Thoracic aorta (tissue), 2 donors: ENCODE measurements around the gene RPS19BP1. TPM values are rescaled to one million over a fixed set of nuclear protein-coding genes. Genes with fewer than 3 reads are reported as not detected.

Experiments used
- ATAC-seq: fragments of 150-250 bp; one replicate; pipeline ENCODE4 v1.8.0; 2017; ENCODE audit warnings: low read depth; ENCODE audit not compliant: insufficient number of reproducible peaks, low FRiP score
- DNase-seq: peaks from one replicate; pipeline ENCODE4 v3.0.0-alpha.2; 2020; ENCODE audit warnings: low spot score
- H3K27ac ChIP-seq, 2 donors: fragments of 200-600 bp; sonication (generic); 1 replicate in 1 of 2; 2 replicates in 1 of 2; pipeline ENCODE4 v1.5.1; 2016; ENCODE audit warnings: mild to moderate bottlenecking in 2 of 2, moderate library complexity in 2 of 2
- H3K27me3 ChIP-seq: fragments of 200-600 bp; sonication (generic); replicated peaks from 2 replicates; pipeline ENCODE4 v1.6.0; 2016; ENCODE audit warnings: mild to moderate bottlenecking; ENCODE audit not compliant: insufficient read depth
- H3K36me3 ChIP-seq: fragments of 200-600 bp; sonication (generic); one replicate; pipeline ENCODE4 v1.5.1; 2016
- H3K4me1 ChIP-seq, 2 donors: fragments of 200-600 bp; sonication (generic); 1 replicate in 1 of 2; 2 replicates in 1 of 2; pipeline versions ENCODE4 v1.5.1 to v1.6.0; 2016; ENCODE audit warnings: low read depth in 2 of 2, mild to moderate bottlenecking in 1 of 2; ENCODE audit not compliant: control insufficient read depth in 1 of 2
- H3K4me3 ChIP-seq: fragments of 200-600 bp; sonication (generic); 2 replicates; pipeline ENCODE4 v1.5.1; 2016; ENCODE audit warnings: mild to moderate bottlenecking
- H3K9me3 ChIP-seq: fragments of 200-600 bp; sonication (generic); 2 replicates; pipeline ENCODE4 v1.5.1; 2016
- total RNA-seq, 2 donors: library from RNA; depleted of rRNA; stranded (reverse); fragments of >200 nt; gene quantifications; one replicate each; pipeline versions ENCODE4 v1.1.0 to v1.2.3, GENCODE V29; 2016
- TF ChIP-seq, protein P1 (sequence below): fragments of 200-600 bp; sonication (generic); IDR thresholded peaks from one replicate; pipeline ENCODE4 v1.5.1; 2019; ENCODE audit warnings: antibody characterized with exemption

The RPS19BP1 gene
- total RNA-seq, 2 donors from 2014 or later = 77.7 to 89.6 TPM

DNA sequence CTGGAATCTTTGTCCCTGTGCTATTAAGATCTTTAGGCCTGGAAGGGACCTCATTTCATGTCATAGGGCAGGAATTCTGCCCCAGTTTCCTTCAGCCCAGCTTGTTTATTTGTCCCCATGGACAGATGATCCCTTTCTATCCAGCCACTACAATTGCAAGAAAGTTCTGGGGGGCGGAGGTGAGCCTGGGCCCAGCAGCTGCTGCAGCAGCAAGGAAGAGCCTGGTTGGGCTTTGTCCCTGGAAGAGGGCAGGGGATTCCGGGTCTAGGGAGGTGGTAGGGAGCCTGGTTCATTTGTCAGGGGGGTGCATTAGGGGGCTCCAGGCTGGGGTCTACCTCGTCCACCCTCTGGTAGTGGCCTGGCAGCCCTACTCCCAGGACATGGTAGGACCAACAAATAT lies 21.6 kb upstream of the RPS19BP1 start:
- H3K4me3 ChIP-seq = no peak overlapping the region
- no peak overlapping the region for H3K27ac ChIP-seq
- DNase-seq (no peak), ATAC-seq (no peak)
- H3K36me3 ChIP-seq = no peaks in the 10 kb centered on the region
- TF ChIP-seq, protein P1, sequence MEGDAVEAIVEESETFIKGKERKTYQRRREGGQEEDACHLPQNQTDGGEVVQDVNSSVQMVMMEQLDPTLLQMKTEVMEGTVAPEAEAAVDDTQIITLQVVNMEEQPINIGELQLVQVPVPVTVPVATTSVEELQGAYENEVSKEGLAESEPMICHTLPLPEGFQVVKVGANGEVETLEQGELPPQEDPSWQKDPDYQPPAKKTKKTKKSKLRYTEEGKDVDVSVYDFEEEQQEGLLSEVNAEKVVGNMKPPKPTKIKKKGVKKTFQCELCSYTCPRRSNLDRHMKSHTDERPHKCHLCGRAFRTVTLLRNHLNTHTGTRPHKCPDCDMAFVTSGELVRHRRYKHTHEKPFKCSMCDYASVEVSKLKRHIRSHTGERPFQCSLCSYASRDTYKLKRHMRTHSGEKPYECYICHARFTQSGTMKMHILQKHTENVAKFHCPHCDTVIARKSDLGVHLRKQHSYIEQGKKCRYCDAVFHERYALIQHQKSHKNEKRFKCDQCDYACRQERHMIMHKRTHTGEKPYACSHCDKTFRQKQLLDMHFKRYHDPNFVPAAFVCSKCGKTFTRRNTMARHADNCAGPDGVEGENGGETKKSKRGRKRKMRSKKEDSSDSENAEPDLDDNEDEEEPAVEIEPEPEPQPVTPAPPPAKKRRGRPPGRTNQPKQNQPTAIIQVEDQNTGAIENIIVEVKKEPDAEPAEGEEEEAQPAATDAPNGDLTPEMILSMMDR = no peak
- H3K9me3 ChIP-seq = no peaks in the 10 kb centered on the region
- H3K4me1 ChIP-seq = peaks cover 6 to 7% of the 10 kb centered on the region in 2 donors
- H3K27me3 ChIP-seq = peaks cover 9% of the 10 kb centered on the region

DNA sequence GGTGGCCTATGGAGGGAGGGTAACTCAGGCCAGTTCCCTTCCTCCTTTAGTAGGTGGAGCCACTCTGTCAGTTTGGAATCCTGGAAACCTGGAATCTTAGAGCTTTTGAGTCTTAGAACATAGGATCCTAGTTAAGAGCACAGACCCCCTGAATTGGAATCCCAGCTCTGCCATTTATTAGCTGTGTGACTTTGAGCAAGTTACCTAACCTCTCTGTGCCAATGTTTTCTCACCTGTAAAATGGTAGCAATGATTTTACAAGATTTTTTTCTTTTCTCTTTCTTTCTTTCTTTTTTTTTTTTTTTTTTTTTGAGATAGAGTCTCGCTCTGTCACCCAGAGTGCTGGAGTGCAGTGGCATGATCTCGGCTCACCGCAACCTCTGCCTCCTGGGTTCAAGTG lies 20.9 kb upstream of the RPS19BP1 start:
- H3K27ac ChIP-seq = no peak overlapping the region
- no peaks in the 10 kb centered on the region for H3K36me3 ChIP-seq
- H3K9me3 ChIP-seq = no peaks in the 10 kb centered on the region
- H3K4me1 ChIP-seq = peaks cover 4 to 6% of the 10 kb centered on the region in 2 donors
- no peak for DNase-seq
- TF ChIP-seq, protein P1 = no peak
- no peak overlapping the region for H3K4me3 ChIP-seq
- H3K27me3 ChIP-seq = peaks cover 9% of the 10 kb centered on the region
- no peak for ATAC-seq

DNA sequence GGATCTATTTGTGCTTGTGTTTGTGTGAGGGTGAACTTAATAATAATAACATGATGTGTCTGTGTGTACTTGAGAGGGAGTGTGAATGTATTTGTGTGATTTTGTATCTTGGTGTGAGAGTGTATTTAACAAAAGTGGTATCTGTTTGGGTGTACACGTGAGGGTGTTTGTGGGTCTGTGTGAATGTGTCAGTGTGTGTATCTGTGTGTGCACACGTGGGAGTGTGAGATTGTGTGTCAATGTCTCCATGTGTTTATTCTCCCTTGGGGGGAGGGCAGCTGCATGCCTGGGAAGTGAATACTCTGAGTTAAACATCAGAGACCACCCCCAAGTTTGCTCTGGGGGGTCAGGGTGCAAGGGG lies 15.0 kb upstream of the RPS19BP1 start:
- TF ChIP-seq, protein P1 = no peak
- ATAC-seq = no peak

DNA sequence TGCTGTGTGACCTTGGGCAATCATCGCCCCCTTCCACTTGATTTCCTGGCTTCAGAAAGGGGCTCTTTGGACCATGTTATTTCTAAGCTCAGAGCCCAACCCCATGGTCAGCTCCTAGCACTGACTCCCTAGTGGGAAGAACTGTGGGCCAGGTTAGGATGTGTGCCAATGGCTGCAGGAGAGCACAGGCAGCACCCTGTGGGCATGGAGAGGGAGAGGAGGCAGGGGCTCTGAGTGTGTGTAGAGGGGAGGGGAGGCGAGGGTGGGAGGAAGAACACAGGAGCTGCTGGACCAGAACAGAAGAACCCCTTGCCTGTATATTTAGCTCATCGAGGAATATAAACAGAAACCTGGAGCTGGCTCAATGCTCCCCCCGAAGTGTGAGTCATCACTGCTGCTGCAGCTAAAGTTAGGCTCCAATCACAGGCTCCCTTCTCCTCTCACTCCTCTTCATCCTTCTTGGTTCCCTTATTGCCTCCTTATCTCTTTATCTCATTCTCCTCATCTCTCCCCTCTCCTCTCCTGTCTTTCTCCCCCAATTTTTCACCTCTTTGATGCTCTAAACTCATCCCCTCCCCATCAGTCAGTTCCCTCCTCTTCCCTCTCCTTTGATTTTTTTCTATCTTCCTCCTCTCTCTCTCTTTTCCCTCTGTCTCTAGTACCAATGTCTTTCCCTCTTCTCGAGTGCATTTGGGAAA lies 14.5 kb upstream of the RPS19BP1 start:
- no peak for ATAC-seq

More for the DNA sequence above, 15.0 kb upstream of the RPS19BP1 start:
- no peaks in the 10 kb centered on the region for H3K9me3 ChIP-seq
- H3K27ac ChIP-seq = no peak overlapping the region
- H3K4me1 ChIP-seq = no peaks in the 10 kb centered on the region
- no peaks in the 10 kb centered on the region for H3K36me3 ChIP-seq
- no peaks in the 10 kb centered on the region for H3K27me3 ChIP-seq
- no peak for DNase-seq
- no peak overlapping the region for H3K4me3 ChIP-seq

More for the DNA sequence above, 14.5 kb upstream of the RPS19BP1 start:
- DNase-seq = no peak
- Histone ChIP-seq H3K4me3 (no peak overlapping the region), H3K9me3 (no peaks in the 10 kb centered on the region), H3K27me3 (no peaks in the 10 kb centered on the region), H3K36me3 (no peaks in the 10 kb centered on the region), H3K27ac (no peak overlapping the region), H3K4me1 (no peaks in the 10 kb centered on the region)
- TF ChIP-seq, protein P1 = no peak
